Mammary epithelial cell (primary cell): ENCODE data around the gene PCCA.

Source experiments
- EZH2 ChIP-seq: IDR thresholded peaks from 2 replicates; pipeline ENCODE4 v1.6.1; 2012; ENCODE audit warnings: low read length, inconsistent platforms, borderline replicate concordance
- TF ChIP-seq, protein P1 (sequence below), 2 donors: IDR thresholded peaks in 1 of 2; conservative IDR thresholded peaks in 1 of 2; 2 replicates each; pipeline ENCODE4 v1.5.1; 2011 to 2012; ENCODE audit warnings: inconsistent platforms in 2 of 2, low read length in 2 of 2, mild to moderate bottlenecking in 2 of 2, control low read depth in 1 of 2, low read depth in 1 of 2; ENCODE audit not compliant: insufficient read depth in 1 of 2; ENCODE audit errors: extremely low read depth in 1 of 2

DNA sequence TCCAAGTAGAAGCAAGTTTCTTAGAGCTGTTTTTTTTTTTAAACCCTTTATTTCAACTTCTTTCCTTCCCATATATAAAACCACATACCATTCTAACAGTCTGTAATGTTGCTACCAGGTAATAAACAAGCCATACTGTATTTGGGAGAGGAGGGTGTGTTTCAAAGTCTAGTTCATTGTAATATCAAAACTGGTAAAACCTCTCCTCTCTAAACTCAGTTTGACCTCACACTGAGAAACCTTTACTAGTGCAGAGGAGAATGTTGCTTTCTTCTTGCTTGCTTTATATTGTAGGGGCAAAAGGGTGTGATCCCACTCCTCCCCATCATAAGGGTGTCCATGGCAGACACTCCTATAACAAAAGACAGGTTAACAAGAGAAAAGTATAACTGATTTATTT, 344.6 kb downstream of the PCCA start:
- TF ChIP-seq, protein P1, sequence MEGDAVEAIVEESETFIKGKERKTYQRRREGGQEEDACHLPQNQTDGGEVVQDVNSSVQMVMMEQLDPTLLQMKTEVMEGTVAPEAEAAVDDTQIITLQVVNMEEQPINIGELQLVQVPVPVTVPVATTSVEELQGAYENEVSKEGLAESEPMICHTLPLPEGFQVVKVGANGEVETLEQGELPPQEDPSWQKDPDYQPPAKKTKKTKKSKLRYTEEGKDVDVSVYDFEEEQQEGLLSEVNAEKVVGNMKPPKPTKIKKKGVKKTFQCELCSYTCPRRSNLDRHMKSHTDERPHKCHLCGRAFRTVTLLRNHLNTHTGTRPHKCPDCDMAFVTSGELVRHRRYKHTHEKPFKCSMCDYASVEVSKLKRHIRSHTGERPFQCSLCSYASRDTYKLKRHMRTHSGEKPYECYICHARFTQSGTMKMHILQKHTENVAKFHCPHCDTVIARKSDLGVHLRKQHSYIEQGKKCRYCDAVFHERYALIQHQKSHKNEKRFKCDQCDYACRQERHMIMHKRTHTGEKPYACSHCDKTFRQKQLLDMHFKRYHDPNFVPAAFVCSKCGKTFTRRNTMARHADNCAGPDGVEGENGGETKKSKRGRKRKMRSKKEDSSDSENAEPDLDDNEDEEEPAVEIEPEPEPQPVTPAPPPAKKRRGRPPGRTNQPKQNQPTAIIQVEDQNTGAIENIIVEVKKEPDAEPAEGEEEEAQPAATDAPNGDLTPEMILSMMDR (conservative IDR thresholded peaks at IDR 0.05 in 1 of 2, IDR thresholded peaks at IDR 0.05 in 1 of 2; ENCODE audit: extremely low read depth in 1 of 2, insufficient read depth in 1 of 2, low read depth in 1 of 2, low read length in 2 of 2), result no peak
- no peak for TF ChIP-seq EZH2
